HepG2 (cell line): ENCODE data around the gene UVSSA. TPM values are rescaled to one million over a fixed set of nuclear protein-coding genes. Genes with fewer than 3 reads are reported as not detected.

ENCODE experiments used
- ATAC-seq: fragments of 200-7000 bp; cut with Tn5 transposase; 3 replicates; pipeline ENCODE4 v1.9.1; 2020; ENCODE audit warnings: mild to moderate bottlenecking, moderate library complexity
- BruUV-seq: library from RNA; stranded (reverse); fragments of 400-500 nt; replicated peaks from 2 replicates; lab custom pipeline; 2021; lab: Mats Ljungman, UMichigan
- CTCF ChIA-PET: fragments of 300-600 bp; formaldehyde crosslinking; extraction: SDS; loops from one replicate; lab custom pipeline; 2021; ENCODE audit warnings: low total read pairs, inconsistent platforms, low intra/inter-chr PET ratio; lab: Yijun Ruan, JAX
- POLR2A ChIA-PET: fragments of 350-600 bp; sonication (Branson Sonifier 250); formaldehyde crosslinking; loops from one replicate; lab custom pipeline; 2020; ENCODE audit warnings: antibody characterized with exemption, inconsistent platforms; lab: Yijun Ruan, JAX
- DNase-seq: peaks from one replicate; pipeline ENCODE4 v3.0.0-alpha.2; 2015; ENCODE audit warnings: low spot score
- FAIRE-seq: peaks from 3 replicates; lab custom pipeline; 2011; peaks lifted over from hg19 to GRCh38; lab: Jason Lieb, UNC
- H2AFZ ChIP-seq: one replicate; pipeline ENCODE4 v1.6.1; 2011; ENCODE audit warnings: low read length, inconsistent platforms
- H3K27ac ChIP-seq: fragments of 300-600 bp; 3 replicates; pipeline ENCODE4 v1.8.0; 2011; ENCODE audit warnings: mixed run types, mild to moderate bottlenecking, mixed read lengths, low read length, inconsistent platforms; ENCODE audit not compliant: insufficient read depth; ENCODE audit errors: extremely low read length
- H3K27me3 ChIP-seq, 2 experiments: fragments of 200-600 bp in 1 of 2; 2 replicates in 1 of 2; 3 replicates in 1 of 2; pipeline versions ENCODE4 v1.6.0 to v1.8.0; 2011; ENCODE audit warnings: low read length in 2 of 2, mild to moderate bottlenecking in 2 of 2, moderate library complexity in 2 of 2, inconsistent platforms in 1 of 2; ENCODE audit not compliant: insufficient read depth in 2 of 2, control insufficient read depth in 1 of 2
- H3K36me3 ChIP-seq, 2 experiments: fragments of 200-600 bp in 1 of 2; replicated peaks in 1 of 2; 2 replicates in 1 of 2; 3 replicates in 1 of 2; pipeline versions ENCODE4 v1.5.1 to v1.8.0; 2011; ENCODE audit warnings: low read length in 2 of 2, inconsistent platforms in 1 of 2; ENCODE audit not compliant: insufficient read depth in 2 of 2, control insufficient read depth in 1 of 2
- H3K4me1 ChIP-seq: 2 replicates; pipeline ENCODE4 v1.5.1; 2012; ENCODE audit warnings: low read length, inconsistent platforms; ENCODE audit not compliant: insufficient read depth
- H3K4me2 ChIP-seq: 2 replicates; pipeline ENCODE4 v1.6.0; 2011; ENCODE audit warnings: low read depth, low read length, inconsistent platforms
- H3K4me3 ChIP-seq, 3 experiments: fragments of 200-600 bp in 1 of 3; sonication (generic), shearing (Covaris generic) in 1 of 3; replicated peaks in 1 of 3; 2 replicates each; pipeline ENCODE4 v1.5.1; 2011 to 2016; ENCODE audit warnings: low read length in 3 of 3, inconsistent platforms in 2 of 3, low read depth in 2 of 3, mild to moderate bottlenecking in 2 of 3, control low read depth in 1 of 3, mixed read lengths in 1 of 3; ENCODE audit not compliant: insufficient read depth in 1 of 3
- H3K79me2 ChIP-seq: one replicate; pipeline ENCODE4 v1.6.1; 2011; ENCODE audit warnings: low read length, inconsistent platforms; ENCODE audit not compliant: insufficient read depth
- H3K9ac ChIP-seq: 2 replicates; pipeline ENCODE4 v1.6.0; 2011; ENCODE audit warnings: mild to moderate bottlenecking, low read depth, low read length, inconsistent platforms; ENCODE audit not compliant: insufficient read depth
- H3K9me3 ChIP-seq: 2 replicates; pipeline ENCODE4 v1.5.1; 2012; ENCODE audit warnings: mild to moderate bottlenecking, low read length
- H4K20me1 ChIP-seq: 2 replicates; pipeline ENCODE4 v1.6.0; 2011; ENCODE audit warnings: inconsistent platforms, mild to moderate bottlenecking, low read length, moderate library complexity; ENCODE audit not compliant: insufficient read depth
- FOXC1 ChIP-seq: sonication (generic); formaldehyde crosslinking; IDR thresholded peaks from 2 replicates; pipeline ENCODE4 v1.8.0; 2022; ENCODE audit warnings: mild to moderate bottlenecking, missing genetic modification reagents, borderline replicate concordance
- GATAD2A ChIP-seq: IDR thresholded peaks from 2 replicates; pipeline ENCODE4 v1.6.1; 2016
- UBTF ChIP-seq: sonication (generic); formaldehyde crosslinking; IDR thresholded peaks from 2 replicates; pipeline ENCODE4 v1.4.0; 2020; ENCODE audit warnings: mild to moderate bottlenecking, missing genetic modification reagents
- ZBTB38 ChIP-seq: sonication (generic); formaldehyde crosslinking; IDR thresholded peaks from 2 replicates; pipeline ENCODE4 v1.5.1; 2020; ENCODE audit warnings: mild to moderate bottlenecking, missing genetic modification reagents
- ZMAT5 ChIP-seq: sonication (generic); formaldehyde crosslinking; IDR thresholded peaks from 2 replicates; pipeline ENCODE4 v1.5.0; 2020; ENCODE audit warnings: mild to moderate bottlenecking, low read depth, missing genetic modification reagents, borderline replicate concordance
- ZMYM3 ChIP-seq: sonication (generic); formaldehyde crosslinking; IDR thresholded peaks from 2 replicates; pipeline ENCODE4 v1.5.1; 2020; ENCODE audit warnings: mild to moderate bottlenecking, missing genetic modification reagents
- ZNF260 ChIP-seq: sonication (generic); formaldehyde crosslinking; IDR thresholded peaks from 2 replicates; pipeline ENCODE4 v1.4.0; 2020; ENCODE audit warnings: missing genetic modification reagents, low read depth, mild to moderate bottlenecking, borderline replicate concordance
- ZNF317 ChIP-seq: sonication (generic); formaldehyde crosslinking; IDR thresholded peaks from 2 replicates; pipeline ENCODE4 v1.5.0; 2020; ENCODE audit warnings: mild to moderate bottlenecking, missing genetic modification reagents
- ZNF326 ChIP-seq: sonication (generic); formaldehyde crosslinking; IDR thresholded peaks from 2 replicates; pipeline ENCODE4 v1.4.0; 2020; ENCODE audit warnings: missing genetic modification reagents, borderline replicate concordance
- ZNF550 ChIP-seq: sonication (generic); formaldehyde crosslinking; IDR thresholded peaks from 2 replicates; pipeline ENCODE4 v1.4.0; 2020; ENCODE audit warnings: mild to moderate bottlenecking, missing genetic modification reagents, borderline replicate concordance
- WGBS: methylation state at CpG from one replicate; pipeline ENCODE4 v1.1.6; 2017; ENCODE audit warnings: low lambda C conversion rate; 5-methylcytosine and 5-hydroxymethylcytosine counted together
- in situ Hi-C: cut with HindIII; loops from 2 replicates; pipeline ENCODE4 v1.10.0; 2017; ENCODE audit warnings: low pct_unique_long_range_greater_than_20kb; ENCODE audit not compliant: extremely low pct_ligation_motif_present
- intact Hi-C: fragments of 100-400 bp; cut with micrococcal nuclease; formaldehyde crosslinking; loops from one replicate; pipeline ENCODE4 v1.10.0; 2022; ENCODE audit not compliant: unreplicated experiment
- polyA plus RNA-seq, 8 experiments: library from polyadenylated mRNA; depleted of rRNA in 3 of 8; stranded (reverse) in 7 of 8; unstranded in 1 of 8; fragments of >200 nt; fragmentation: Illumina TruSeq in 4 of 8; extraction: Trizol in 4 of 8; gene quantifications; 2 replicates each; pipeline versions ENCODE4 v1.2.1 to v1.2.3, GENCODE V29; 2011 to 2016; ENCODE audit warnings: low read depth in 4 of 8, missing spikeins in 1 of 8, mixed read lengths in 1 of 8; ENCODE audit not compliant: insufficient read depth in 1 of 8
- total RNA-seq, 5 experiments: library from RNA; depleted of rRNA; stranded (reverse); fragments of >200 nt; fragmentation: Illumina TruSeq; extraction: Trizol; gene quantifications; 2 replicates each; pipeline ENCODE4 v1.2.3, GENCODE V29; 2016; ENCODE audit warnings: low read depth in 1 of 5
- TF ChIP-seq, protein P1 (sequence below): sonication (generic); formaldehyde crosslinking; IDR thresholded peaks from 2 replicates; pipeline ENCODE4 v1.9.0; 2022; ENCODE audit warnings: low read depth, missing genetic modification reagents

Gene UVSSA
- total and polyA plus RNA-seq, 2 of the 13 experiments (the other 11 are each of a cell fraction or from before 2014, with no cell fraction given), result 4.6 to 8.4 TPM

DNA sequence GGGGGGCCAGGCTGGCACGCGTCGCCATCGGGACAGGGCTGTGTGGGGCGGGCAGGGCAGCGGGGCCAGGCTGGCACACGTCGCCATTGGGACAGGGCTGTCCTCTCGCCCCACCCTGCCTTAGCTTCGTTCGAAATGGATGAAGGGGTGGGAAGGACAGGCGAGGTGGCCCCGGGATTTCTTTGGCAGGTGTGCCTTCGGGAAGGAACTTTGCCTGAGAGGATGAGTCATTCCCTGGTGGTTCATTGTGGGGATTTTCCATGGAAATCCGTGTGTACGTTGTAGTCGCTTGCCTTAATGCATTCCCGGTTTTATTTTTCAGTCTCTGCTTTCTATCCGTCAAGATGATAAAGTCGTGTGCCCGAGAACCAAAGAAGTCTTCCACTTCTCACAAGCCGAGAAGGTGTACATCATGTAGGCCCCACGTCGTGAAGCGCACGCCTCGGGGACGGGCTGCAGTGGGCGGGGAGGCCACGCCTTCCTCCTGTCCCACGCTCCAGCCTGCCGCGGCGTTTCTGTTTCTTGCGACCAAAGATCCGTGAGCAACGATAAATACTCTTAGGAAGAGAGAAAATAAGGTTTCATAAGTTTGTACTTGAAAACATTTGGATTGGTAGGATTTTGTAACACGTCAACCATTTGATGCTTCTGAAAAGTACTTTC, 8.1 kb upstream of the UVSSA start:
- H3K27ac ChIP-seq, result no peak overlapping the region
- intact Hi-C loops, result no loop called here
- in situ Hi-C loops, result no loop called here
- BruUV-seq, result no TSS peak
- 95% methylated on average over 36 of the region's 38 CpGs for WGBS
- H3K9ac ChIP-seq, result no peak overlapping the region
- H2AFZ ChIP-seq, result no peak overlapping the region
- peaks cover 22 to 62% of the 10 kb centered on the region in 2 experiments for H3K36me3 ChIP-seq
- no peak for ATAC-seq
- FAIRE-seq, result no peak
- no peak overlapping the region for H3K4me2 ChIP-seq
- H3K4me1 ChIP-seq, result no peaks in the 10 kb centered on the region
- H4K20me1 ChIP-seq, result no peaks in the 10 kb centered on the region
- H3K9me3 ChIP-seq, result no peaks in the 10 kb centered on the region
- no peak for DNase-seq
- CTCF ChIA-PET, result no interaction called here
- POLR2A ChIA-PET, result no interaction called here
- H3K4me3 ChIP-seq, result no peak overlapping the region
- TF ChIP-seq ZBTB38 (CRISPR knock-in tag), result peak; percentile 36; the same call in 1 of the 2 replicates
- TF ChIP-seq ZMAT5 (CRISPR knock-in tag), result no peak
- no peaks in the 10 kb centered on the region for H3K79me2 ChIP-seq
- H3K27me3 ChIP-seq, result no peaks in the 10 kb centered on the region

- ChIA-PET POLR2A (no interaction called here), CTCF (no interaction called here)
- intact Hi-C loops, result no loop called here
- in situ Hi-C loops, result no loop called here
- Histone ChIP-seq H3K4me3 (no peak overlapping the region), H2AFZ (no peak overlapping the region), H3K4me2 (no peak overlapping the region), H3K79me2 (no peaks in the 10 kb centered on the region), H3K27me3 (no peaks in the 10 kb centered on the region), H3K36me3 (peaks cover 21 to 57% of the 10 kb centered on the region in 2 experiments), H3K27ac (no peak overlapping the region), H3K9ac (no peak overlapping the region), H3K9me3 (no peaks in the 10 kb centered on the region), H3K4me1 (peaks cover 1% of the 10 kb centered on the region; the same call in 1 of the 2 replicates), H4K20me1 (no peaks in the 10 kb centered on the region)
- ATAC-seq (no peak), FAIRE-seq (no peak), DNase-seq (no peak)
- TSS peak; percentile 65 for BruUV-seq
- 98% methylated on average over 38 of the region's 38 CpGs for WGBS
- no peak for TF ChIP-seq ZNF260 (CRISPR knock-in tag)
- no peak for TF ChIP-seq ZNF326 (CRISPR knock-in tag)
- TF ChIP-seq GATAD2A (CRISPR knock-in tag), result no peak
- no peak for TF ChIP-seq ZMYM3 (CRISPR knock-in tag)
- no peak for TF ChIP-seq ZNF550 (CRISPR knock-in tag)
- TF ChIP-seq, protein P1, sequence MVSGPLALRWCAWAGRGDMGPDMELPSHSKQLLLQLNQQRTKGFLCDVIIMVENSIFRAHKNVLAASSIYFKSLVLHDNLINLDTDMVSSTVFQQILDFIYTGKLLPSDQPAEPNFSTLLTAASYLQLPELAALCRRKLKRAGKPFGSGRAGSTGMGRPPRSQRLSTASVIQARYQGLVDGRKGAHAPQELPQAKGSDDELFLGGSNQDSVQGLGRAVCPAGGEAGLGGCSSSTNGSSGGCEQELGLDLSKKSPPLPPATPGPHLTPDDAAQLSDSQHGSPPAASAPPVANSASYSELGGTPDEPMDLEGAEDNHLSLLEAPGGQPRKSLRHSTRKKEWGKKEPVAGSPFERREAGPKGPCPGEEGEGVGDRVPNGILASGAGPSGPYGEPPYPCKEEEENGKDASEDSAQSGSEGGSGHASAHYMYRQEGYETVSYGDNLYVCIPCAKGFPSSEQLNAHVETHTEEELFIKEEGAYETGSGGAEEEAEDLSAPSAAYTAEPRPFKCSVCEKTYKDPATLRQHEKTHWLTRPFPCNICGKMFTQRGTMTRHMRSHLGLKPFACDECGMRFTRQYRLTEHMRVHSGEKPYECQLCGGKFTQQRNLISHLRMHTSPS (CRISPR knock-in tag), result no peak
- TF ChIP-seq UBTF (CRISPR knock-in tag), result no peak
- no peak for TF ChIP-seq FOXC1
- TF ChIP-seq ZNF317, result no peak
Observed at GRCh38 chr4:1339489-1339888, 7.5 kb upstream of the UVSSA start.
